Hindlimb muscle (tissue), 1 donor: ENCODE results near the gene POLR2E. TPM values are rescaled to one million over a fixed set of nuclear protein-coding genes. Genes with fewer than 3 reads are reported as not detected.

Source experiments
- DNase-seq: peaks from one replicate; pipeline ENCODE4 v3.0.0-alpha.2; 2013
- polyA plus RNA-seq: library from polyadenylated mRNA; unstranded; fragments of 120-200 nt; gene quantifications from one replicate; pipeline ENCODE4 v1.2.1, GENCODE V29; 2013; ENCODE audit not compliant: insufficient read length

The POLR2E gene
- polyA plus RNA-seq, 1 donor = 121 TPM

GRCh38 chr19:1046836-1047695, 48.1 kb downstream of the POLR2E start:
- DNase-seq = no peak

- DNase-seq = no peak
Measured at GRCh38 chr19:1046117-1046626, 49.0 kb downstream of the POLR2E start.

- no peak for DNase-seq
Measured at GRCh38 chr19:1045247-1045603, 50.0 kb downstream of the POLR2E start.

DNA sequence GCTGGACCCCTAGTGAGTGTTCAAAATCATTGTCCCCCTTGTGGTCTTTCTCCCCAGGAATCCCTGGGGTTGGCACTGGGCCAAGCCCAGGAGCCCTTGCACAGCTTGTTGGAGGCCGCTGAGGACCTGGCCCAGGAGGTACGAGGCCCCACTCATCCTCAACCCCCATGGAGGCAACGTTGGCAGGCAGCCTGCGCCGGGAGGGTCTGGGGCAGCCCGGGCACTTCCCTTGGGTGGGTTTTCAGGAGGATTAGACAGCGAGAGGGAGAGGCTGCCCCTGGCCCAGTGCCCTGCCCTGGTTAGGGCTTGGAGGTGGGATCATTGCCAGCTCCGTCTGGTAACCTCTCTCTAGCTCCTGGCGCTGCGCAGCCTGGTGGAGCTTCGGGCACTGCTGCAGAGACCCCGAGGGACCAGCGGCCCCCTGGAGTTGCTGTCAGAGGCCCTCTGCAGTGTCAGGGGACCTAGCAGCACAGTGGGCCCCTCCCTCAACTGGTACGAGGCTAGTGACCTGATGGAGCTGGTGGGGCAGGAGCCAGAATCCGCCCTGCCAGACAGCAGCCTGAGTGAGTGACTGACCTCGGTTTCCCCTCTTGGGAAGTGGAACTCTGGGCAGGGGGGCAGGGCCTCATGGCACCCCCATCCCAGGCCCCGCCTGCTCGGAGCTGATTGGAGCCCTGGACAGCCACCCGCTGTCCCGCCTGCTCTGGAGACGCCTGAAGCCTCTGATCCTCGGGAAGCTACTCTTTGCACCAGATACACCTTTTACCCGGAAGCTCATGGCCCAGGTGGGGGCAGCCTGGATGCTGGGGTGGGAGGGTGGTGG, 52.3 kb downstream of the POLR2E start:
- DNase-seq = no peak

DNA sequence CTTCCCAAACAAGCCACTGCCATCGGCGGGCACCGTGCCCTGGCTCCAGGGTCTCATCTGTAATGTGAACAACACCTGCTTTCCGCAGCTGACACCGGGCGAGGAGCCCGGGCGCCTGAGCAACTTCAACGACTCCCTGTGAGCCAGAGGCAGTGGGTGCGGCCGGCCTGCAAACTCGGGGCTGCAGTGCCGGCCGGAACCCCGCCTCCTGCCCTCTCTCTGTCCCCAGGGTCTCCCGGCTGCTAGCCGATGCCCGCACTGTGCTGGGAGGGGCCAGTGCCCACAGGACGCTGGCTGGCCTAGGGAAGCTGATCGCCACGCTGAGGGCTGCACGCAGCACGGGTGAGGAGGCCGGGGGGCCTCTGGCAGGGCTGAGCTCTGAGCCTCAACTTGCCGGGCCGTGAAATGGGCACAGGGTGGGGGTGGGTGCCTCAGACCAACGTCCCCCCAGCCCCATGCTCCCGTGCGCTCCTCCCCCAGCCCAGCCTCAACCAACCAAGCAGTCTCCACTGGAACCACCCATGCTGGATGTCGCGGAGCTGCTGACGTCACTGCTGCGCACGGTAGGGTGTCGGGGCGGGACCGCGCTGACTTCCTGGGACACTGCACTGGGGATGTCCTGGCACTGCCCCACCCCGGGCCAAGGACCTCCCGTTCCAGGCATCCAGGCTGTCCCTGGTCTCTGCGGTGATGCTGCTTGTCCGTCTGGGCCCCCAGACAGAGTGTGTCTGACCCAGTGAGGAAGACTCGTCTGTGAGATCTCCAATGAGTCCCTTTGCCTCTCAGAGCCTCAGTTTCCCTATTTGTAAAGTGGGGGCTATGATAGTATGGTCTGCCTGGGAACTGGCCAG, 53.1 kb downstream of the POLR2E start:
- DNase-seq = peak; percentile 70

DNA sequence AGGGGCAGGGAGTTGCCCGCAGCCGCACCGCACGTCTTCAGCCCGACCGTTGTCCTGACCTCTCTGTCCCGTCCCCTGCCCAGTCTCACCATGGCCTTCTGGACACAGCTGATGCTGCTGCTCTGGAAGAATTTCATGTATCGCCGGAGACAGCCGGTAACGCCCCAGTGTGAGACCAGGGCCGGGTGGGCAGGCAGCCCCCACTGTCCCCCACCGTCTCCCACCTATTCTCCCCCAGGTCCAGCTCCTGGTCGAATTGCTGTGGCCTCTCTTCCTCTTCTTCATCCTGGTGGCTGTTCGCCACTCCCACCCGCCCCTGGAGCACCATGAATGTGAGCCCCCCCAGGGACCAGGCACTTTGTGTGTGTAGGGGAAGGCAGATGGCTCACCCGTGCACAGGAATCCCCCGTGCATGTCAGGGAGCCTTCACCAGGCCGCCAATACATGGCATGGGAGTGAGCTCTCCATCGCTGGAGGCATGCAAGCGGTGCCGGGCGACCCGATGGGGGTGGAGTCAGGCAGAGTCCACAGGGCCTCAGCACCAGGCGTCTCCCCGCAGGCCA, 53.8 kb downstream of the POLR2E start:
- no peak for DNase-seq

DNA sequence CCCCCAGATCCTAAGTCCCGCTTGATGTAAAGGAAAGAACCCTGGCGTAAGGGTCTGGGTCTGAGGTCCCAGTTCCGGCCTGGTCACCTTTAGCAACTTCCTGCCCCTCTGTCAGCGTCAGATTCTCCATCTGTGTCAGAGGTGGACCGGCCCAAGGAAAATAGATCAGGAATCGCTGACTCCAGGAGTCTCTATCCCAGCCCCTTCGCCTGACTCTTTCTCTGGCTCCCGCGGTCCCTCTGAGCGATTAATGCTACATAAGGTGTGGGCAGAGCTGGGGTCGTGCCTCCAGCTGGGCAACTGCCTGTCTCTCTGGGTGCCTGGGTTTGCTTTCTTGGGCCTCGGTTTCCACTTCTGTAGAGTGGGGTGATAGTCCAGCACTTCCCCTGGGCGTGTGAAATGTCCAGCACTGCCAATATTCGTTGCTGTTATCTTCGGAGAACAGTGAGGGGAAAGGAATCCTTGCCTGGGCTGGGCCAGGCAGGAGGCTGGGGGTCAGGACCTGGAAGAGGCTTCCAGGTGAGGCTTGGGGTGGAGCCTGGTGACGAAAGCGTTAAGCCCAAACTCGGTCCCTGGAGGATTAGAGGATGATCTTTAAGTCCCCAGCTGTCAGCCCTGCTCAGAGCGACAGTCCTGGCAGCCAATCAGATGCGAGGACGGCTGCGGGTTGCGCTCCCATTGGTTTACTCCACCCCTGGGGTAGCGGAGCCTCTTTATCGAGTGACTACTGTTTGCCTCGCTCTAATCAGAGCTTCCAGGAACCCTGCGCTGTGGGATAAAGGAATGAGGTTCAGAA, 54.5 kb downstream of the POLR2E start:
- DNase-seq = peak; percentile 84

DNA sequence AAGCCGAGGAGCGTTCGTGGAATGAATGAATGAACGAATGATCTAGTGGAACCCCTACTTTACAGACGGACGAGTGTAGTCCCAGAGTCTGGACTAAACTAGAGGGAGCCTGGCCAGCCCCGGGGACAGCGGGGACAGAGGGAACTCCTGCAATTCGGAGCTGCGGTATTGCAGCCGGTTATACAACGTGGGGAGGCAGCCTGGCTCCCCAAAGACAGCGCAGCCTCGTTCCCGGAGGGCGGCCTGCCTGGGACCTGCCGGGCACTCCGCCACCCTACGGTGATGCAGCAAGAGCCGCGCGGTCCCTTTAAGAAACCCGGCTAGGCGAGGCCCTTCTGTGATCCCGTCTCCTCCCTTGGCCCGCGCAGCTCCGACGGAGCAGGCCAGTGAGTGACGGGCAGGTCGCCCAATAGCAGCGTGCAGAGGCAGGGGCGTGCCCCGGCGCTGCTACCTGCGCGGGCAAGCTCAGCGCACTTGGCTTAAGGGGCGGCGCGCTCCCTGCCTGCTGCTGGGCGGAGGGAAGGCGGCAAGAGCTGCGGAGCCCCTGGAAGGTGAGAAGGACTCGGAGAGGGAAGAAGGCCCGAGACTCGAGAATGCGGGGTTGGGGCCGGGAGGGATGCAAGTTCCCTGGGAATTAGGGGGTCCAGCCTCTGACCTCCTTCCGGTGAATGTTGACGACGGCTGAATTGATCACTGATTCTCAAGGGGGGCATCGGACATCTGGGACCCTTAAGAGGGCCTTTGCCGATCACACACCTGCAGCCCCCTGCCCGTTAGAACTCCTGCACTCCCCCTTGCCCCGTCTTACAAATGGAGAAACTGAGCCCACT, 55.3 kb downstream of the POLR2E start, which contains the start of gene ABCA7:
TSS of gene ABCA7 (plus strand) at position 462 of the 830 bp plus-strand sequence. CDS start 1,255 bp downstream, outside the sequence.
- DNase-seq = peak; percentile 94

DNA sequence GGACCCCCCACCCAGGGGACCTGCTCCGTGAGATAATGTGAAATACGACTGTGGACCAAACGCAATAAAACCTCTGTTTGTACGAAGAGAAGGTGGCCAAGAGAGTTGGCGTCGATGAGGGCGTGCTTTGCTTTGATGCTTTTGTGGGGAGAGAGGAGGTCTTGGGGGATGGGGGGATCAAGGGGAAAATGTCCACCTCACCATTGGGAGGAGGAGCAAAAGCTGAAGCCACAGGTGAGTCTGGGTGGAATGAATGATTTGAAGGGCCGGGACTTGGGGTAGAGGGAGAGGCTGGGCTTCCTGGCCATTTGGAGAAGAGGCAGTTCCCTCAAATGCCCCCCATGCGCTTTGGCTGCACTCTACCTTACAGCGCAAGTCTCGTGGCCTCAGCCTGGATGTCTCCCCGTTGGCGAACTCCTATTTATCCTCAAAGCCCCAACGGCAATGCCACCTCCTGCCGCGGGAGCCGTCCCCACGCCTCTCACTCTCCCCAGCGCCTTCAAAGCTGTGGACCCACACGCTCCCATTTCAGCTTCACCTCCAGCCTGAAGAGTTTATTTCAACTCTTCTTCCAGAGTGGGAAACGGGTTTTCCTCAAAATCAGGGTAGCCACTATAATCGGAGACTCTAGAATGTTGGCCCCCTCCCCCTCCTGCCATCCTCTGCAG, 56.1 kb downstream of the POLR2E start:
- DNase-seq = no peak

- no peak for DNase-seq
Measured at GRCh38 chr19:1037621-1038064, 57.5 kb downstream of the POLR2E start.

Other genes starting within 250 kb of the POLR2E start
- gene ELANE, start 243.1 kb downstream of the POLR2E start, polyA plus RNA-seq = 0.89 TPM
- 4.1 TPM for gene CFD, start 235.7 kb downstream of the POLR2E start, polyA plus RNA-seq
- gene MED16, start 202.2 kb downstream of the POLR2E start, polyA plus RNA-seq = 49.8 TPM
- not detected for gene RNU6-9, start 201.9 kb downstream of the POLR2E start, polyA plus RNA-seq
- 28.6 TPM for gene R3HDM4, start 182.2 kb downstream of the POLR2E start, polyA plus RNA-seq
- not detected for gene KISS1R, start 178.0 kb downstream of the POLR2E start, polyA plus RNA-seq
- 17.3 TPM for gene ARID3A, start 169.3 kb downstream of the POLR2E start, polyA plus RNA-seq
- 39.3 TPM for gene WDR18, start 111.0 kb downstream of the POLR2E start, polyA plus RNA-seq
- 0.22 TPM for gene GRIN3B, start 95.0 kb downstream of the POLR2E start, polyA plus RNA-seq
- gene TMEM259, start 74.3 kb downstream of the POLR2E start, polyA plus RNA-seq = 94.8 TPM
- gene RNU6-2, start 73.9 kb downstream of the POLR2E start, polyA plus RNA-seq = not detected
- 58.2 TPM for gene CNN2, start 68.8 kb downstream of the POLR2E start, polyA plus RNA-seq
- 27.8 TPM for gene ABCA7, start 55.3 kb downstream of the POLR2E start, polyA plus RNA-seq
- 9.8 TPM for gene ARHGAP45, start 28.2 kb downstream of the POLR2E start, polyA plus RNA-seq
- gene GPX4, start 8.6 kb upstream of the POLR2E start, polyA plus RNA-seq = 152 TPM
- 18.5 TPM for gene SBNO2, start 78.9 kb upstream of the POLR2E start, polyA plus RNA-seq
- 61.0 TPM for gene STK11, start 110.4 kb upstream of the POLR2E start, polyA plus RNA-seq
- gene CBARP, start 142.6 kb upstream of the POLR2E start, polyA plus RNA-seq = 1.9 TPM
- gene ATP5F1D, start 146.4 kb upstream of the POLR2E start, polyA plus RNA-seq = 183 TPM
- 47.1 TPM for gene MIDN, start 153.2 kb upstream of the POLR2E start, polyA plus RNA-seq
- gene CIRBP, start 174.0 kb upstream of the POLR2E start, polyA plus RNA-seq = 528 TPM
- gene FAM174C, start 180.2 kb upstream of the POLR2E start, polyA plus RNA-seq = 16.3 TPM
- 0.48 TPM for gene EFNA2, start 190.5 kb upstream of the POLR2E start, polyA plus RNA-seq